Glutamatergic neuron (in vitro differentiated cells): ENCODE measurements around the gene ADD2. TPM values are rescaled to one million over a fixed set of nuclear protein-coding genes. Genes with fewer than 3 reads are reported as not detected.
"Not testable (repeated sequence)": the region's sequence is repeated elsewhere in the genome, so short reads cannot be mapped to it uniquely, and the experiment has no call there.

Experiments
- DNase-seq: peaks from one replicate; pipeline ENCODE4 v3.0.0; 2022
- H3K27ac Mint-ChIP-seq: one replicate; pipeline ENCODE4 v1.8.0; 2020; ENCODE audit warnings: mild to moderate bottlenecking, mixed read lengths, inconsistent platforms; ENCODE audit not compliant: unreplicated experiment
- H3K27me3 Mint-ChIP-seq: one replicate; pipeline ENCODE4 v1.8.0; 2020; ENCODE audit warnings: mild to moderate bottlenecking, moderate library complexity, mixed read lengths, inconsistent platforms; ENCODE audit not compliant: unreplicated experiment
- H3K36me3 Mint-ChIP-seq: one replicate; pipeline ENCODE4 v1.8.0; 2020; ENCODE audit warnings: mild to moderate bottlenecking, mixed read lengths, inconsistent platforms; ENCODE audit not compliant: unreplicated experiment
- H3K4me1 Mint-ChIP-seq: one replicate; pipeline ENCODE4 v1.8.0; 2020; ENCODE audit warnings: mild to moderate bottlenecking, low read depth, mixed read lengths, inconsistent platforms; ENCODE audit not compliant: unreplicated experiment
- H3K4me3 Mint-ChIP-seq: one replicate; pipeline ENCODE4 v1.8.0; 2020; ENCODE audit warnings: mild to moderate bottlenecking, mixed read lengths, inconsistent platforms; ENCODE audit not compliant: unreplicated experiment
- H3K9me3 Mint-ChIP-seq: one replicate; pipeline ENCODE4 v1.8.0; 2020; ENCODE audit warnings: mild to moderate bottlenecking, moderate library complexity, mixed read lengths, inconsistent platforms; ENCODE audit not compliant: unreplicated experiment
- total RNA-seq: library from RNA; stranded (reverse); fragmentation: NEBNext Ultra II Directional; extraction: Animal tissue kit (Norgen Biotek cat#: 25700); gene quantifications from one replicate; pipeline ENCODE4 v1.2.1, GENCODE V29; 2021; ENCODE audit not compliant: unreplicated experiment
- TF ChIP-seq, protein P1 (sequence below): fragments of 200-600 bp; sonication (generic); IDR thresholded peaks from one replicate; pipeline ENCODE4 v1.5.0; 2021; ENCODE audit not compliant: partially characterized antibody, unreplicated experiment

Gene ADD2
- total RNA-seq, 1 donor from 2014 or later = 373 TPM

- Mint-ChIP-seq H3K27me3 (peaks cover 1% of the 10 kb centered on the region), H3K4me1 (no peaks in the 10 kb centered on the region), H3K9me3 (peaks cover 4% of the 10 kb centered on the region), H3K4me3 (no peak overlapping the region), H3K27ac (no peak overlapping the region), H3K36me3 (peaks cover 8% of the 10 kb centered on the region)
- TF ChIP-seq, protein P1, sequence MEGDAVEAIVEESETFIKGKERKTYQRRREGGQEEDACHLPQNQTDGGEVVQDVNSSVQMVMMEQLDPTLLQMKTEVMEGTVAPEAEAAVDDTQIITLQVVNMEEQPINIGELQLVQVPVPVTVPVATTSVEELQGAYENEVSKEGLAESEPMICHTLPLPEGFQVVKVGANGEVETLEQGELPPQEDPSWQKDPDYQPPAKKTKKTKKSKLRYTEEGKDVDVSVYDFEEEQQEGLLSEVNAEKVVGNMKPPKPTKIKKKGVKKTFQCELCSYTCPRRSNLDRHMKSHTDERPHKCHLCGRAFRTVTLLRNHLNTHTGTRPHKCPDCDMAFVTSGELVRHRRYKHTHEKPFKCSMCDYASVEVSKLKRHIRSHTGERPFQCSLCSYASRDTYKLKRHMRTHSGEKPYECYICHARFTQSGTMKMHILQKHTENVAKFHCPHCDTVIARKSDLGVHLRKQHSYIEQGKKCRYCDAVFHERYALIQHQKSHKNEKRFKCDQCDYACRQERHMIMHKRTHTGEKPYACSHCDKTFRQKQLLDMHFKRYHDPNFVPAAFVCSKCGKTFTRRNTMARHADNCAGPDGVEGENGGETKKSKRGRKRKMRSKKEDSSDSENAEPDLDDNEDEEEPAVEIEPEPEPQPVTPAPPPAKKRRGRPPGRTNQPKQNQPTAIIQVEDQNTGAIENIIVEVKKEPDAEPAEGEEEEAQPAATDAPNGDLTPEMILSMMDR = no peak
- no peak for DNase-seq
Observed at GRCh38 chr2:70632966-70633365, 135.0 kb downstream of the ADD2 start.

GRCh38 chr2:70632388-70632787 is 135.6 kb downstream of the ADD2 start:
- Mint-ChIP-seq H3K9me3 (peaks cover 4% of the 10 kb centered on the region), H3K27me3 (no peaks in the 10 kb centered on the region), H3K36me3 (peaks cover 8% of the 10 kb centered on the region), H3K4me3 (no peak overlapping the region), H3K4me1 (no peaks in the 10 kb centered on the region), H3K27ac (no peak overlapping the region)
- TF ChIP-seq, protein P1 = no peak
- no peak for DNase-seq

DNA sequence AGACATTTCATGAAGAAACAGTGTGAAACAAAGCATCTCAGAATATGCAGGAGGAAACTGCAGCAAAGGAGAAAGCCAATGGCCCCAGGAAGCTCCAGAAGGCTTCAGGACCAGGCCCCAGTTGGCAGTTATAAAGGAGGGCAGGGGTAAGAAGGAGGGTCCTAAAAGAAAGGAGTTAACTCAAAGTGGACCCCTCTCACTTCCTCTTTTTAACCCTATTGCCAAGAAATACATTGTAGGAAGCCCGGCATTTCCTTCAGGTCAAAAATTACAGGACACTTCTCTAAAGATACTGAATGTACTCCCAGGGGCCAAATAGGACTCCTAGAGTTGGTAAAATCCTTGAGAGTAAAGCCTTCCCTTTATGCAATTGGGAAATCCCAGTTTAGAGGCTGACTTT is 137.2 kb downstream of the ADD2 start:
- TF ChIP-seq, protein P1 = no peak
- Mint-ChIP-seq H3K36me3 (peaks cover 8% of the 10 kb centered on the region), H3K9me3 (peaks cover 4% of the 10 kb centered on the region), H3K27ac (no peak overlapping the region), H3K4me3 (no peak overlapping the region), H3K4me1 (no peaks in the 10 kb centered on the region), H3K27me3 (no peaks in the 10 kb centered on the region)
- no peak for DNase-seq

DNA sequence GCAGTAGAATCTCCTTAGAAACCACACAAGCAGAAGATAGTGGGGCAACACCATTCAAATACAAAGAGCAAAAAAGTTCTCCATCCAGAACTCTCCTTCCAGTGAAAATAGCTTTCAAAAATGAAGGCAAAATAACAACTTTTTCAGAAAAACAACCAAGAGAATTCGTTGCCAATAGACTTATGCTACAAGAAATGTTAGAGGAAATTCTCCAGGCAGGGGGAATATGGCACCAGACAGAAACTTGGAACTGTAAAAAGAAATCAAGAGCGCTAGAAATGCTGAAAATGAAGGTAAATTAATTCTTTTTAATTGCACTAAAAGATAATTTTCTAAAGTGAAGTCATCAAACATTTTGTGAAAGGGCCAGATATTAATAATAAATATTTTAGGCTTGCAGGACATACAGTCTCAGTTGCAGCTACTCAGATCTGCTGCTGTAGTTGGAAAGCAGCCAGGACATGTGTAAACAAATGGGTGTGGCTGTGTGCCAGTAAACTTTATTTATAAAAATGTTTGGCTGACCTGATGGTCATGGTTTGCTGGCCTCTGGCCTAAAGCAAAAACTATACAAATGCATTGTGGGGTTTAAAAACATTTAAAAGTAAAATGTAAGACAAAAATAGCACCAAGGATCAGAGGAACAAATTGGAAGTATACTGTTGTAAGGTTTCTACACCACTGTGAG is 140.6 kb downstream of the ADD2 start:
- no peaks in the 10 kb centered on the region for H3K9me3 Mint-ChIP-seq
- TF ChIP-seq, protein P1 = no peak
- DNase-seq = no peak

DNA sequence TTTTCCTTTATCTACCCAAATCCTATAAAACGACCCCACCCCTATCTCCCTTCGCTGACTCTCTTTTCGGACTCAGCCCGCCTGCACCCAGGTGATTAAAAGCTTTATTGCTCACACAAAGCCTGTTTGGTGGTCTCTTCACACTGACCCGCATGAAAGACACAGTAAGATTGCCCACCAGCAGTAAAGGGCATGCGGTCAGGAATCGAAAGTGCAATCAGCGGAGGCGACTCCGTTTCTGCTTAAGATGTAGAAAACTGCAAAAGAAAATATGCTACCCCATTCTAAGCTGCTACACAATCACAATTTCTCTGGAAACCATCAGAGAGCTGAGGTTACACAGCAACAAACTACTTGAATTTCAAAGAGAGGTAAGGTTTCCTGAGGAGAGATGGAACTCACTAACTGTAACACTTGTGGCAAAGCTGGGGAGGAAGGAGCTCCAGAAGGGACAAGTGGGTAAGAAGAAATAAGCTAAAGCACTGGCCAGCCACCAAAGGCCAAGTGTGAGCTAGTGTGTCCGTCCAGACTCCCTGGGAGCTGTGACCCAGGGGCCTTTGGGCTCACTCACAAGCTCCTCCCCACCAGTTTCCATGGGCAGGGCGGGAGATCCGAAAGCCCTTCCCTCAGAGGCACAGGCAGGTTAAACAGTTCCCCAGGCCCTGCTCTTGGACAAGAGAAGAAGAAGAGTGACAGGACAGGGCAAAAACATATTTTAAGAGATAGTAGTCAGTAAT is 141.6 kb downstream of the ADD2 start:
- peaks cover 2% of the 10 kb centered on the region for H3K9me3 Mint-ChIP-seq
- no peak overlapping the region for H3K27ac Mint-ChIP-seq
- no peaks in the 10 kb centered on the region for H3K36me3 Mint-ChIP-seq
- no peak for DNase-seq
- H3K27me3 Mint-ChIP-seq = peaks cover 3% of the 10 kb centered on the region
- H3K4me1 Mint-ChIP-seq = no peaks in the 10 kb centered on the region
- TF ChIP-seq, protein P1 = no peak
- H3K4me3 Mint-ChIP-seq = no peak overlapping the region

More for the DNA sequence above, 140.6 kb downstream of the ADD2 start:
- Mint-ChIP-seq H3K4me1 (no peaks in the 10 kb centered on the region), H3K27ac (no peak overlapping the region), H3K4me3 (no peak overlapping the region), H3K36me3 (no peaks in the 10 kb centered on the region), H3K27me3 (no peaks in the 10 kb centered on the region)

GRCh38 chr2:70621536-70621935 is 146.5 kb downstream of the ADD2 start:
- H3K27ac Mint-ChIP-seq, H3K9me3 Mint-ChIP-seq, H3K27me3 Mint-ChIP-seq, H3K4me3 Mint-ChIP-seq, DNase-seq, H3K36me3 Mint-ChIP-seq, H3K4me1 Mint-ChIP-seq: not testable (repeated sequence)
